ENCODE results near the gene SMARCD2.

GRCh38 chr17:63830278-63830677, 12.2 kb downstream of the SMARCD2 start:
- TF ChIP-seq POLR2A (IDR thresholded peaks at IDR 0.05): no peak
- TF ChIP-seq, protein P1, sequence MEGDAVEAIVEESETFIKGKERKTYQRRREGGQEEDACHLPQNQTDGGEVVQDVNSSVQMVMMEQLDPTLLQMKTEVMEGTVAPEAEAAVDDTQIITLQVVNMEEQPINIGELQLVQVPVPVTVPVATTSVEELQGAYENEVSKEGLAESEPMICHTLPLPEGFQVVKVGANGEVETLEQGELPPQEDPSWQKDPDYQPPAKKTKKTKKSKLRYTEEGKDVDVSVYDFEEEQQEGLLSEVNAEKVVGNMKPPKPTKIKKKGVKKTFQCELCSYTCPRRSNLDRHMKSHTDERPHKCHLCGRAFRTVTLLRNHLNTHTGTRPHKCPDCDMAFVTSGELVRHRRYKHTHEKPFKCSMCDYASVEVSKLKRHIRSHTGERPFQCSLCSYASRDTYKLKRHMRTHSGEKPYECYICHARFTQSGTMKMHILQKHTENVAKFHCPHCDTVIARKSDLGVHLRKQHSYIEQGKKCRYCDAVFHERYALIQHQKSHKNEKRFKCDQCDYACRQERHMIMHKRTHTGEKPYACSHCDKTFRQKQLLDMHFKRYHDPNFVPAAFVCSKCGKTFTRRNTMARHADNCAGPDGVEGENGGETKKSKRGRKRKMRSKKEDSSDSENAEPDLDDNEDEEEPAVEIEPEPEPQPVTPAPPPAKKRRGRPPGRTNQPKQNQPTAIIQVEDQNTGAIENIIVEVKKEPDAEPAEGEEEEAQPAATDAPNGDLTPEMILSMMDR (IDR thresholded peaks at IDR 0.05): no peak
